ENCODE data around the gene GUF1.

- no peak for TF ChIP-seq CTCF (conservative IDR thresholded peaks at IDR 0.05)
- no peak for TF ChIP-seq EZH2 (IDR thresholded peaks at IDR 0.05; ENCODE audit: low read depth)
These were observed 26.2 kb upstream of the GUF1 start for GRCh38 chr4:44652002-44652401.
